ENCODE data around the gene CRB2. TPM values are rescaled to one million over a fixed set of nuclear protein-coding genes. Genes with fewer than 3 reads are reported as not detected.
A peak's percentile ranks its signal among the peaks of the same experiment; 100 is the strongest.

Gene CRB2
- total and polyA plus RNA-seq, 8 donors, result 0.02 to 0.08 TPM; not detected in 6

DNA sequence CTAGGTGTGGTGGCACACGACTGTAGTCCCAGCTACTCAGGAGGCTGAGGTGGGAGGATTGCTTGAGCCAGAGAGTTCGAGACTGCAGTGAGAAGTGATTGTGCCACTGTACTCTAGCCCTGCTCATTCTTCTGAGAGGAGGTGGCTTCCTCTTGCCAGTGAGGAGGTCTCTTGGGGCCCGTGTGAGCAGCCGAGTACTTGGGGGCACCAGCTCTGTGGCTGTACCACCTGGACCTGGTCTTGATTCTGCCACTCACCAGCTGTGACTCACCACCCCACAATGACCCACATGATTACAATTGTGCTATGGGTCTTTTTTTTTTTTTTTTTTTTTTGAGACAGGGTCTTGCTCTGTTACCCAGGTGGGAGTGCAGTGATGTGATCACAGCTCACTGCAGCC is 18.0 kb upstream of the CRB2 start:
- no peak for ATAC-seq

DNA sequence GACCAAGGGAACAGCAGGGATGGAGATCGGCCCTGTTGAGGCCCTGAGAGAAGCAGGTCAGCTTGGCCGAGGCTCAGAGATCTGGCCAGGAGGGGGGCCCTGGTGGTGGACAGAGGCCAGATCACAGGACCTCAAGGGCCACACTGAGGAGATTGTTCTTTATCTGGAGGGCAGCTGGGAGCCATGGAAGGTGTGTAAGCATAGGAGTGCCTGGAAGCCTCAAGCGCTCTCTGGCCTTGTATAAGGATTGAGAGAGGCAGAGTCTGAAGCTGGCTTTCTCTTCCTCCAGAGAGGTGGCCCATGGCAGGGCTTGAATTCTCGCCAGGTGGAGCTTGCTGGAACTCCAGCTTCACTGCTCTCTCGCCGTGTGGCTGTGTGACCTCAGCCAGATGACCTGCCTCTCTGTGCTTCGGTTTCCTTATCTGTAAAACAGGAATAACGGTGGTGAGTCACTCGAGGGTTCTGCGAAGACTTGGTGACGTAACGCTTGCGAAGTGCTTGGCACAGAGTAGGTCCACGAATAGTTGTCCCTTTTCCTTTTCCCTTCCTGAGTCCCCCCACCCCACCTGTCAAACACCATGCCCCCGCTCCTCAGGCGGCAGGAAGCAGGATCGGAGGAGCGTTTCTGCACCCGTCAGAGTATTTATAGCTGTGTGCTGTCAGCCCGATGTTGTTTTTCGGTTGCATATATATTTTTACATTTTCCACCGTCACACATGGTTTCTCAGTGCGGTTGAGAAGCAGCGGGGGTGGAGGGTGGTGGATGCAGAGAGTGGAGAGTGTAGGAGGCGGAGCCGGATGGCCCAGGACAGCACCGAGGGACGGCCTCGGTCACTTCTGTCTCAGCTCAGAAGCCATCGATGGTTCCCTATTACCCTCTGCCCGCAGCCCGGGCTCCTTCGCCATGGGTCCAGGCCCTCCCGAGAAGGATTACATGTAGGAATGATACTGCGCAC is 17.0 kb upstream of the CRB2 start:
- TF ChIP-seq, protein P1, sequence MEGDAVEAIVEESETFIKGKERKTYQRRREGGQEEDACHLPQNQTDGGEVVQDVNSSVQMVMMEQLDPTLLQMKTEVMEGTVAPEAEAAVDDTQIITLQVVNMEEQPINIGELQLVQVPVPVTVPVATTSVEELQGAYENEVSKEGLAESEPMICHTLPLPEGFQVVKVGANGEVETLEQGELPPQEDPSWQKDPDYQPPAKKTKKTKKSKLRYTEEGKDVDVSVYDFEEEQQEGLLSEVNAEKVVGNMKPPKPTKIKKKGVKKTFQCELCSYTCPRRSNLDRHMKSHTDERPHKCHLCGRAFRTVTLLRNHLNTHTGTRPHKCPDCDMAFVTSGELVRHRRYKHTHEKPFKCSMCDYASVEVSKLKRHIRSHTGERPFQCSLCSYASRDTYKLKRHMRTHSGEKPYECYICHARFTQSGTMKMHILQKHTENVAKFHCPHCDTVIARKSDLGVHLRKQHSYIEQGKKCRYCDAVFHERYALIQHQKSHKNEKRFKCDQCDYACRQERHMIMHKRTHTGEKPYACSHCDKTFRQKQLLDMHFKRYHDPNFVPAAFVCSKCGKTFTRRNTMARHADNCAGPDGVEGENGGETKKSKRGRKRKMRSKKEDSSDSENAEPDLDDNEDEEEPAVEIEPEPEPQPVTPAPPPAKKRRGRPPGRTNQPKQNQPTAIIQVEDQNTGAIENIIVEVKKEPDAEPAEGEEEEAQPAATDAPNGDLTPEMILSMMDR (IDR thresholded peaks at IDR 0.05), result no peak
- no peaks in the 10 kb centered on the region for H3K4me1 ChIP-seq
- intact Hi-C loops (cut with DNase I), result no loop called here
- no peaks in the 10 kb centered on the region for H3K36me3 ChIP-seq
- no peak for FAIRE-seq
- 75 to 78% methylated on average over 35 of the region's 35 CpGs for WGBS, 2 donors
- no peaks in the 10 kb centered on the region for H3K27me3 ChIP-seq
- H3K27ac ChIP-seq, result no peak overlapping the region
- H3K9me3 ChIP-seq, result no peaks in the 10 kb centered on the region
- peak overlapping the region in 1 of 4 donors; percentile 15 for H3K4me3 ChIP-seq
- ATAC-seq, result peak in 2 of 4 donors; percentile 40 to 71
- DNase-seq, result no peak

More for the DNA sequence above, 18.0 kb upstream of the CRB2 start:
- Histone ChIP-seq H3K36me3 (no peaks in the 10 kb centered on the region), H3K27ac (no peak overlapping the region), H3K4me1 (no peaks in the 10 kb centered on the region), H3K4me3 (no peak overlapping the region), H3K9me3 (no peaks in the 10 kb centered on the region), H3K27me3 (no peaks in the 10 kb centered on the region)
- 79 to 86% methylated on average over 4 of the region's 4 CpGs for WGBS, 2 donors
- intact Hi-C loops (cut with DNase I), result no loop called here
- FAIRE-seq (no peak), DNase-seq (no peak)
- TF ChIP-seq, protein P1 (IDR thresholded peaks at IDR 0.05), result no peak

DNA sequence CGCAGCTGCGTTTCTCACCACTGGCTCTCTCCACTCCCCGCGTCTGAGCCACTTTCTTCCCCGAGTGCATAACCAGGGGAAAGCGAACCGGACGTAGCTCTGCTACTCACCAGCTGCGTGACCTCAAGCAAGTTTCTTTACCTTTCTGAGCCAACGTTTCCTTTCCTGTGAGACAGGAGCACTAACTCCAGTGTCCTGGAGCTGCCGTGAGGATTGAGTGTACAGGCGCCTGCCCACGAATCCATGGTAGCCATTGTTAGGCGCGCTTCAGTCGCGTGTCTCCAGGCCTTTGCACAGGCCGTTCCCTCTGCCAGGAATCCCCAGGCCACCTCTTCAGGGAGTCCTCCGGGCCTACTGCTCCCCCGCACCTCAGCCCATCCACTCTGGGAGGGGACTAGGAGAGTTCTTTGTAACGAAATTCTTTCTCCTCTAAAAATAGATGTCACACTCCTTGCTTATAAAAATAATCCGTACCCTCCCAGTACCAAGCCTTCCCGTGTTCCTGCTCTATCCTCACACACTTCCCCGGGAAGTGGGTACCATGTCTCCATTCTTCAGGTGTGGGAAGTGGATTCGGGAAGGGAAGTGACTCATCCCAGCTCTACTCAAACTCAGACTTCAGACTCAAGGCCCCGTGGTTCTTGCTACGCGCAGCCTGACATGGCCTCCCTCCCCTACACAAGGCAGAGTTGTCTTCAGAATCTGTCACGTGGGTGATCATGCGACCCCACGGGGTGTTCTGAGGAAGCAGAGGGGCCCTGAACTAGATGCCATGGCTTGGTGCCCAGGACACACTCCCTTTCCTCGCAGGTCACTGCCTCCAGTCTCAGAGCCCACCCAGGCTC is 16.1 kb upstream of the CRB2 start:
- DNase-seq (no peak), ATAC-seq (peak in 1 of 4 donors; percentile 26), FAIRE-seq (no peak)
- TF ChIP-seq, protein P1 (IDR thresholded peaks at IDR 0.05), result no peak
- no peaks in the 10 kb centered on the region for H3K4me1 ChIP-seq
- H3K9me3 ChIP-seq, result no peaks in the 10 kb centered on the region
- intact Hi-C loops (cut with DNase I), result loop anchor here in 1 of 3 donors (10.0 kb wide), 1 partner anchor 245 kb away; no protein-coding TSS in a partner anchor
- H3K4me3 ChIP-seq, result peak overlapping the region in 1 of 4 donors; percentile 15
- no peaks in the 10 kb centered on the region for H3K27me3 ChIP-seq
- no peak overlapping the region for H3K27ac ChIP-seq
- no peaks in the 10 kb centered on the region for H3K36me3 ChIP-seq
- 75 to 77% methylated on average over 32 of the region's 32 CpGs for WGBS, 2 donors

DNA sequence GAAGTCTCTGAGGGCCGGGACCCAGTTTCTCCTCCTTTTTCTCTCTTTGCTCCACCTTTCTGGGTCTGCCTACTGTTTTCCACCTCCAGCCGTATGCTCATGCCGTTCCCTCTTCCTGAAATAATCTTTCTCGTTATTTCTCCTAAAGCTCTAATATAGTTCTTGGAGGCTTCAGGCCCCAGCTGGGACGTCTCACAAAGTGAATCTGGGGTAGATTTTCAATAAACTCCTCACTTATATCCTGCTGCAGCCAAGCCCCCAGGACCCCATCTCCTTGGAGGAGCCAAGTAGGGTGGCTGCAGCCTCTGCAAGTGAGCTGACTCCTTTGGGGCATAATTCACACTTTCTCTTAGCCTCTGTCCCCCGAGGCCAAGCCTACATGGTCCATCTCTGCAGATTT is 14.2 kb upstream of the CRB2 start:
- no peaks in the 10 kb centered on the region for H3K36me3 ChIP-seq
- intact Hi-C loops (cut with DNase I), result loop anchor here in 1 of 3 donors (10.0 kb wide), 1 partner anchor 247 kb away; no protein-coding TSS in a partner anchor
- WGBS, 2 donors, result 81 to 83% methylated on average over 6 of the region's 6 CpGs
- TF ChIP-seq, protein P1 (IDR thresholded peaks at IDR 0.05), result no peak
- no peak overlapping the region for H3K27ac ChIP-seq
- DNase-seq (no peak), FAIRE-seq (no peak), ATAC-seq (no peak)
- H3K27me3 ChIP-seq, result no peaks in the 10 kb centered on the region
- no peaks in the 10 kb centered on the region for H3K9me3 ChIP-seq
- H3K4me1 ChIP-seq, result no peaks in the 10 kb centered on the region
- no peak overlapping the region for H3K4me3 ChIP-seq
